Liver (tissue), 9 donors: ENCODE results near the gene TNS1. TPM values are rescaled to one million over a fixed set of nuclear protein-coding genes. Genes with fewer than 3 reads are reported as not detected.

ENCODE experiments used
- DNase-seq: peaks from one replicate; pipeline ENCODE4 v3.0.0-alpha.2; 2017; ENCODE audit warnings: low spot score
- H3K27ac ChIP-seq, 2 donors: one replicate each; pipeline ENCODE4 v1.7.0; 2013; ENCODE audit warnings: inconsistent platforms in 2 of 2, low read length in 2 of 2, control low read depth in 1 of 2, low read depth in 1 of 2, mild to moderate bottlenecking in 1 of 2
- H3K27me3 ChIP-seq, 4 donors: one replicate each; pipeline versions ENCODE4 v1.6.1 to v1.7.0; 2013; ENCODE audit warnings: low read length in 3 of 4, inconsistent platforms in 1 of 4, mild to moderate bottlenecking in 1 of 4, moderate library complexity in 1 of 4; ENCODE audit not compliant: control insufficient read depth in 4 of 4, insufficient read depth in 4 of 4
- H3K36me3 ChIP-seq, 4 donors: one replicate each; pipeline versions ENCODE4 v1.6.1 to v1.7.0; 2013; ENCODE audit warnings: low read length in 3 of 4, mild to moderate bottlenecking in 3 of 4, low read depth in 1 of 4, moderate library complexity in 1 of 4; ENCODE audit not compliant: control insufficient read depth in 4 of 4, insufficient read depth in 3 of 4
- H3K4me1 ChIP-seq, 4 donors: one replicate each; pipeline versions ENCODE4 v1.6.1 to v1.7.0; 2013; ENCODE audit warnings: low read length in 3 of 4, mild to moderate bottlenecking in 3 of 4, moderate library complexity in 1 of 4; ENCODE audit not compliant: control insufficient read depth in 4 of 4, insufficient read depth in 4 of 4
- H3K4me3 ChIP-seq, 3 donors: one replicate each; pipeline versions ENCODE4 v1.6.1 to v1.7.0; 2013; ENCODE audit warnings: low read length in 3 of 3, control low read depth in 1 of 3, low read depth in 1 of 3, mild to moderate bottlenecking in 1 of 3
- H3K9ac ChIP-seq, 2 donors: one replicate each; pipeline ENCODE4 v1.7.0; 2013; ENCODE audit warnings: low read length in 2 of 2, mild to moderate bottlenecking in 2 of 2, moderate library complexity in 2 of 2, control low read depth in 1 of 2, low read depth in 1 of 2
- H3K9me3 ChIP-seq, 4 donors: one replicate each; pipeline versions ENCODE4 v1.6.1 to v1.7.0; 2013; ENCODE audit warnings: low read length in 3 of 4; ENCODE audit not compliant: control insufficient read depth in 4 of 4
- ATF3 ChIP-seq: IDR thresholded peaks from 2 replicates; pipeline ENCODE4 v1.6.1; 2016; ENCODE audit warnings: antibody characterized with exemption
- CTCF ChIP-seq: fragments of 150-350 bp; IDR thresholded peaks from 2 replicates; pipeline ENCODE4 v1.5.1; 2017; ENCODE audit warnings: improper control_type of control experiment, low read depth, low read length; ENCODE audit not compliant: missing input control
- EGR1 ChIP-seq, 2 donors: IDR thresholded peaks; 2 replicates each; pipeline ENCODE4 v1.6.1; 2016 to 2018; ENCODE audit warnings: antibody characterized with exemption in 2 of 2, low read depth in 2 of 2
- FOXA1 ChIP-seq: IDR thresholded peaks from 2 replicates; pipeline ENCODE4 v1.6.1; 2016; ENCODE audit warnings: antibody characterized with exemption
- FOXA2 ChIP-seq: IDR thresholded peaks from 2 replicates; pipeline ENCODE4 v1.6.1; 2016; ENCODE audit warnings: antibody characterized with exemption
- GABPA ChIP-seq, 2 donors: IDR thresholded peaks in 1 of 2; conservative IDR thresholded peaks in 1 of 2; 2 replicates each; pipeline ENCODE4 v1.6.1; 2016; ENCODE audit warnings: antibody characterized with exemption in 2 of 2, mild to moderate bottlenecking in 1 of 2, moderate library complexity in 1 of 2
- HNF4A ChIP-seq, 2 donors: conservative IDR thresholded peaks; 2 replicates each; pipeline ENCODE4 v1.6.1; 2016; ENCODE audit warnings: antibody characterized with exemption in 2 of 2, mild to moderate bottlenecking in 2 of 2
- HNF4G ChIP-seq: IDR thresholded peaks from 2 replicates; pipeline ENCODE4 v1.6.1; 2016; ENCODE audit warnings: antibody characterized with exemption
- JUND ChIP-seq, 2 donors: IDR thresholded peaks; 2 replicates each; pipeline ENCODE4 v1.6.1; 2016; ENCODE audit warnings: antibody characterized with exemption in 2 of 2
- MAX ChIP-seq: IDR thresholded peaks from 2 replicates; pipeline ENCODE4 v1.6.1; 2016; ENCODE audit warnings: antibody characterized with exemption
- NR2F2 ChIP-seq: IDR thresholded peaks from 2 replicates; pipeline ENCODE4 v1.6.1; 2016; ENCODE audit warnings: antibody characterized with exemption
- RAD21 ChIP-seq, 2 donors: IDR thresholded peaks; 2 replicates each; pipeline ENCODE4 v1.6.1; 2016; ENCODE audit warnings: antibody characterized with exemption in 2 of 2, mild to moderate bottlenecking in 2 of 2
- RXRA ChIP-seq, 2 donors: IDR thresholded peaks; 2 replicates each; pipeline ENCODE4 v1.6.1; 2017 to 2018; ENCODE audit warnings: antibody characterized with exemption in 2 of 2, mild to moderate bottlenecking in 1 of 2
- SP1 ChIP-seq: IDR thresholded peaks from 2 replicates; pipeline ENCODE4 v1.6.1; 2018; ENCODE audit warnings: antibody characterized with exemption, mild to moderate bottlenecking
- TAF1 ChIP-seq: conservative IDR thresholded peaks from 2 replicates; pipeline ENCODE4 v1.6.1; 2016; ENCODE audit warnings: antibody characterized with exemption, mild to moderate bottlenecking
- YY1 ChIP-seq: IDR thresholded peaks from 2 replicates; pipeline ENCODE4 v1.6.1; 2016; ENCODE audit warnings: antibody characterized with exemption, mild to moderate bottlenecking
- WGBS: extraction: QIAGEN DNeasy Blood & Tissue Kit; methylation state at CpG from one replicate; pipeline ENCODE4 v1.1.7; 2013; 5-methylcytosine and 5-hydroxymethylcytosine counted together
- polyA plus RNA-seq, 2 donors: library from polyadenylated mRNA; stranded (reverse) in 1 of 2; unstranded in 1 of 2; fragments of 200-250 nt in 1 of 2; fragments of >200 nt in 1 of 2; fragmentation: Nextera tagmentation in 1 of 2; extraction: Ambion mirVana in 1 of 2; gene quantifications; one replicate each; pipeline versions ENCODE4 v1.2.1 to v1.2.3, GENCODE V29; 2013 to 2015
- total RNA-seq, 2 donors: library from RNA; depleted of rRNA; stranded (reverse); fragments of >200 nt; gene quantifications; one replicate each; pipeline ENCODE4 v1.2.3, GENCODE V29; 2014
- TF ChIP-seq, protein P1 (sequence below): IDR thresholded peaks from 2 replicates; pipeline ENCODE4 v1.6.1; 2016; ENCODE audit warnings: antibody characterized with exemption, mild to moderate bottlenecking
- TF ChIP-seq, protein P2 (sequence below): IDR thresholded peaks from 2 replicates; pipeline ENCODE4 v1.6.1; 2016; ENCODE audit warnings: antibody characterized with exemption
- donor health status: healthy.
- donor health status: healthy.
- donor health status: healthy.
- donor health status: healthy.
- donor health status: healthy.

TNS1 gene
- total and polyA plus RNA-seq, 4 donors: 16.3 to 128 (median 57.3) TPM

GRCh38 chr2:217766356-217766755 lies 236.4 kb downstream of the TNS1 start:
- Histone ChIP-seq H3K4me3 (no peak overlapping the region), H3K27me3 (no peaks in the 10 kb centered on the region), H3K9me3 (peaks cover 0 to 9% (median 2%) of the 10 kb centered on the region in 4 donors), H3K4me1 (no peaks in the 10 kb centered on the region), H3K9ac (no peak overlapping the region), H3K36me3 (peaks cover 0 to 2% (median 0%) of the 10 kb centered on the region in 4 donors), H3K27ac (no peak overlapping the region)
- no peak for DNase-seq
- TF ChIP-seq NR2F2 (no peak), HNF4A (conservative IDR thresholded peaks at IDR 0.05) (no peak), HNF4G (no peak), SP1 (no peak), RXRA (IDR thresholded peaks at IDR 0.05) (no peak), RAD21 (IDR thresholded peaks at IDR 0.05) (no peak), TAF1 (no peak), FOXA1 (no peak), JUND (IDR thresholded peaks at IDR 0.05) (no peak), FOXA2 (no peak), YY1 (no peak), MAX (no peak), ATF3 (no peak), CTCF (no peak)
- TF ChIP-seq, protein P1, sequence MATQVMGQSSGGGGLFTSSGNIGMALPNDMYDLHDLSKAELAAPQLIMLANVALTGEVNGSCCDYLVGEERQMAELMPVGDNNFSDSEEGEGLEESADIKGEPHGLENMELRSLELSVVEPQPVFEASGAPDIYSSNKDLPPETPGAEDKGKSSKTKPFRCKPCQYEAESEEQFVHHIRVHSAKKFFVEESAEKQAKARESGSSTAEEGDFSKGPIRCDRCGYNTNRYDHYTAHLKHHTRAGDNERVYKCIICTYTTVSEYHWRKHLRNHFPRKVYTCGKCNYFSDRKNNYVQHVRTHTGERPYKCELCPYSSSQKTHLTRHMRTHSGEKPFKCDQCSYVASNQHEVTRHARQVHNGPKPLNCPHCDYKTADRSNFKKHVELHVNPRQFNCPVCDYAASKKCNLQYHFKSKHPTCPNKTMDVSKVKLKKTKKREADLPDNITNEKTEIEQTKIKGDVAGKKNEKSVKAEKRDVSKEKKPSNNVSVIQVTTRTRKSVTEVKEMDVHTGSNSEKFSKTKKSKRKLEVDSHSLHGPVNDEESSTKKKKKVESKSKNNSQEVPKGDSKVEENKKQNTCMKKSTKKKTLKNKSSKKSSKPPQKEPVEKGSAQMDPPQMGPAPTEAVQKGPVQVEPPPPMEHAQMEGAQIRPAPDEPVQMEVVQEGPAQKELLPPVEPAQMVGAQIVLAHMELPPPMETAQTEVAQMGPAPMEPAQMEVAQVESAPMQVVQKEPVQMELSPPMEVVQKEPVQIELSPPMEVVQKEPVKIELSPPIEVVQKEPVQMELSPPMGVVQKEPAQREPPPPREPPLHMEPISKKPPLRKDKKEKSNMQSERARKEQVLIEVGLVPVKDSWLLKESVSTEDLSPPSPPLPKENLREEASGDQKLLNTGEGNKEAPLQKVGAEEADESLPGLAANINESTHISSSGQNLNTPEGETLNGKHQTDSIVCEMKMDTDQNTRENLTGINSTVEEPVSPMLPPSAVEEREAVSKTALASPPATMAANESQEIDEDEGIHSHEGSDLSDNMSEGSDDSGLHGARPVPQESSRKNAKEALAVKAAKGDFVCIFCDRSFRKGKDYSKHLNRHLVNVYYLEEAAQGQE: no peak
- TF ChIP-seq, protein P2, sequence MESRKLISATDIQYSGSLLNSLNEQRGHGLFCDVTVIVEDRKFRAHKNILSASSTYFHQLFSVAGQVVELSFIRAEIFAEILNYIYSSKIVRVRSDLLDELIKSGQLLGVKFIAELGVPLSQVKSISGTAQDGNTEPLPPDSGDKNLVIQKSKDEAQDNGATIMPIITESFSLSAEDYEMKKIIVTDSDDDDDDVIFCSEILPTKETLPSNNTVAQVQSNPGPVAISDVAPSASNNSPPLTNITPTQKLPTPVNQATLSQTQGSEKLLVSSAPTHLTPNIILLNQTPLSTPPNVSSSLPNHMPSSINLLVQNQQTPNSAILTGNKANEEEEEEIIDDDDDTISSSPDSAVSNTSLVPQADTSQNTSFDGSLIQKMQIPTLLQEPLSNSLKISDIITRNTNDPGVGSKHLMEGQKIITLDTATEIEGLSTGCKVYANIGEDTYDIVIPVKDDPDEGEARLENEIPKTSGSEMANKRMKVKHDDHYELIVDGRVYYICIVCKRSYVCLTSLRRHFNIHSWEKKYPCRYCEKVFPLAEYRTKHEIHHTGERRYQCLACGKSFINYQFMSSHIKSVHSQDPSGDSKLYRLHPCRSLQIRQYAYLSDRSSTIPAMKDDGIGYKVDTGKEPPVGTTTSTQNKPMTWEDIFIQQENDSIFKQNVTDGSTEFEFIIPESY: no peak
- WGBS: 94% methylated on average over 4 of the region's 4 CpGs

GRCh38 chr2:217761645-217762277 lies 241.0 kb downstream of the TNS1 start:
- peaks cover 0 to 2% (median 0%) of the 10 kb centered on the region in 4 donors for H3K36me3 ChIP-seq
- DNase-seq: no peak
- peaks cover 0 to 9% (median 2%) of the 10 kb centered on the region in 4 donors for H3K9me3 ChIP-seq
- no peaks in the 10 kb centered on the region for H3K4me1 ChIP-seq
- no peak overlapping the region for H3K4me3 ChIP-seq
- H3K9ac ChIP-seq: no peak overlapping the region
- H3K27me3 ChIP-seq: no peaks in the 10 kb centered on the region
- 96% methylated on average over 1 of the region's 1 CpG for whole genome bisulfite sequencing
- no peak overlapping the region for H3K27ac ChIP-seq
- no peak for TF ChIP-seq GABPA (IDR thresholded peaks at IDR 0.05 in 1 of 2, conservative IDR thresholded peaks at IDR 0.05 in 1 of 2)
- no peak for TF ChIP-seq YY1
- TF ChIP-seq ATF3: no peak
- TF ChIP-seq JUND (IDR thresholded peaks at IDR 0.05): no peak
- TF ChIP-seq EGR1 (IDR thresholded peaks at IDR 0.05; ENCODE audit: low read depth in 2 of 2): no peak
- TF ChIP-seq RXRA (IDR thresholded peaks at IDR 0.05): no peak
- TF ChIP-seq SP1: no peak
- TF ChIP-seq, protein P2: no peak
- no peak for TF ChIP-seq FOXA2
- no peak for TF ChIP-seq RAD21 (IDR thresholded peaks at IDR 0.05)
- TF ChIP-seq NR2F2: no peak
- TF ChIP-seq CTCF: no peak
